DOHH2 (cell line): Measurements from ENCODE around the gene CTDSPL2.

Experiments used
- H3F3A ChIP-seq: fragments of 200-600 bp; sonication (generic), shearing (Covaris generic); 2 replicates; pipeline ENCODE4 v1.6.0; 2016; ENCODE audit warnings: antibody characterized with exemption, mild to moderate bottlenecking; ENCODE audit not compliant: control insufficient read depth, insufficient read depth
- H3K27ac ChIP-seq: fragments of 200-600 bp; sonication (generic); 2 replicates; pipeline ENCODE4 v1.5.1; 2014; ENCODE audit warnings: low read depth, mild to moderate bottlenecking, low read length, moderate library complexity
- H3K27me3 ChIP-seq: fragments of 200-600 bp; sonication (generic); 2 replicates; pipeline ENCODE4 v1.6.1; 2014; ENCODE audit warnings: mild to moderate bottlenecking, low read length, mixed read lengths; ENCODE audit not compliant: control insufficient read depth
- H3K36me3 ChIP-seq: fragments of 200-600 bp; sonication (generic); 2 replicates; pipeline ENCODE4 v1.6.1; 2014; ENCODE audit warnings: mild to moderate bottlenecking, low read length, moderate library complexity, mixed read lengths; ENCODE audit not compliant: control insufficient read depth
- H3K4me1 ChIP-seq: fragments of 200-600 bp; sonication (generic); 2 replicates; pipeline ENCODE4 v1.6.1; 2014; ENCODE audit warnings: mild to moderate bottlenecking, low read length, mixed read lengths; ENCODE audit not compliant: control insufficient read depth
- H3K4me2 ChIP-seq: fragments of 200-600 bp; sonication (generic); 2 replicates; pipeline ENCODE4 v1.6.0; 2014; ENCODE audit warnings: mild to moderate bottlenecking, low read length, moderate library complexity
- H3K4me3 ChIP-seq: fragments of 200-600 bp; sonication (generic); 2 replicates; pipeline ENCODE4 v1.5.1; 2014; ENCODE audit warnings: mild to moderate bottlenecking, low read length, mixed read lengths
- H3K79me2 ChIP-seq: fragments of 200-600 bp; sonication (generic); 2 replicates; pipeline ENCODE4 v1.6.1; 2014; ENCODE audit warnings: mild to moderate bottlenecking, low read length, mixed read lengths; ENCODE audit not compliant: control insufficient read depth
- H3K9me2 ChIP-seq: fragments of 200-600 bp; sonication (generic); replicated peaks from 2 replicates; pipeline ENCODE4 v1.6.1; 2014; ENCODE audit warnings: mild to moderate bottlenecking, low read length, mixed read lengths; ENCODE audit not compliant: control insufficient read depth
- H3K9me3 ChIP-seq: fragments of 200-600 bp; sonication (generic); 2 replicates; pipeline ENCODE4 v1.6.1; 2014; ENCODE audit warnings: antibody characterized with exemption, low read length, mixed read lengths; ENCODE audit not compliant: control insufficient read depth, insufficient read depth
- H4K20me1 ChIP-seq: fragments of 200-600 bp; sonication (generic); 2 replicates; pipeline ENCODE4 v1.6.0; 2014; ENCODE audit warnings: low read depth, mild to moderate bottlenecking, antibody characterized with exemption, low read length, moderate library complexity; ENCODE audit not compliant: control insufficient read depth, insufficient read depth
- EZH2phosphoT487 ChIP-seq: fragments of 200-600 bp; sonication (generic); IDR thresholded peaks from 2 replicates; pipeline ENCODE4 v1.6.1; 2017; ENCODE audit warnings: borderline replicate concordance, mild to moderate bottlenecking, antibody characterized with exemption, low read length, moderate library complexity, mixed read lengths
- TF ChIP-seq, protein P1 (sequence below): fragments of 200-600 bp; sonication (generic); IDR thresholded peaks from one replicate; pipeline ENCODE4 v1.5.1; 2014; ENCODE audit warnings: antibody characterized with exemption, mild to moderate bottlenecking, low read depth, low read length; ENCODE audit not compliant: poor library complexity, severe bottlenecking

Gene CTDSPL2

DNA sequence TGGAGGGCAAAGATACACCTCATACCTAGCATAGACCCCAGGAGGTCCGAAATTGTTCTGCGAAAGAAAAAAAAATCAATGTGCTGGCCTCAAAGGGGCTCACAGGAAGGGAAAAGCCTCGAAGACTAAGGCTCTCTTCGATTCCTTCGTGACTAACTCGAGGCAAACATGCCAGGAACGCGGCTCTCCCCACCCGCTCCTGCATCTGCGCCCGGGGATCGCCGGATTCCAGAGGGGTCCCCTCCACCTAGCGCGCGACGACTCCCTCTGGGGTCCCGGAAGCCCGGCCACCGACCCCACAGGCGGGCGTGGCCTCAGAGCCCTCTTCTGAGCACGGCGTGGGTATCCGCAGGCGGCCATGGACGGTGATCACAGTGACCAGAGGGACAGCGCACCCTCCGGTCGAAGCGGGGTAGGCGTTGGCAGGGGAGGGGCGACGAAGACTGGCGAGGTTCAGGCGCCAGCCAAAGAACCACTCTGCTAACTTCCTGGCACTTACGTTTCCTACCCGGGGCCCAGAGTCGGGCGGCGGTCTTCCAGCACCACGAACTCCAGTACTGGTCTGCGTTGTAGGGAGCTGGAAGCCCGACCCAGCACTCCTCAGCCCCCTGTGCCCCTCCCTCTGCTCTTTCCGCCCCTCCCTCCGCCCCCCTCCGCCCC lies 109.0 kb downstream of the CTDSPL2 start:
- Histone ChIP-seq H3K36me3 (peaks cover 36% of the 10 kb centered on the region), H3K4me3 (peak overlapping the region; percentile 83), H3K79me2 (peaks cover 53% of the 10 kb centered on the region), H3K27ac (peak overlapping the region; percentile 55), H3K4me1 (peaks cover 35% of the 10 kb centered on the region), H3K4me2 (peak overlapping the region; percentile 79), H4K20me1 (peaks cover 13% of the 10 kb centered on the region; the same call in 1 of the 2 replicates), H3F3A (0 out of 2 replicates have a peak, but pooled peaks cover 6% of the 10 kb centered on the region), H3K27me3 (no peaks in the 10 kb centered on the region), H3K9me3 (no peaks in the 10 kb centered on the region), H3K9me2 (no peaks in the 10 kb centered on the region)
- TF ChIP-seq, protein P1, sequence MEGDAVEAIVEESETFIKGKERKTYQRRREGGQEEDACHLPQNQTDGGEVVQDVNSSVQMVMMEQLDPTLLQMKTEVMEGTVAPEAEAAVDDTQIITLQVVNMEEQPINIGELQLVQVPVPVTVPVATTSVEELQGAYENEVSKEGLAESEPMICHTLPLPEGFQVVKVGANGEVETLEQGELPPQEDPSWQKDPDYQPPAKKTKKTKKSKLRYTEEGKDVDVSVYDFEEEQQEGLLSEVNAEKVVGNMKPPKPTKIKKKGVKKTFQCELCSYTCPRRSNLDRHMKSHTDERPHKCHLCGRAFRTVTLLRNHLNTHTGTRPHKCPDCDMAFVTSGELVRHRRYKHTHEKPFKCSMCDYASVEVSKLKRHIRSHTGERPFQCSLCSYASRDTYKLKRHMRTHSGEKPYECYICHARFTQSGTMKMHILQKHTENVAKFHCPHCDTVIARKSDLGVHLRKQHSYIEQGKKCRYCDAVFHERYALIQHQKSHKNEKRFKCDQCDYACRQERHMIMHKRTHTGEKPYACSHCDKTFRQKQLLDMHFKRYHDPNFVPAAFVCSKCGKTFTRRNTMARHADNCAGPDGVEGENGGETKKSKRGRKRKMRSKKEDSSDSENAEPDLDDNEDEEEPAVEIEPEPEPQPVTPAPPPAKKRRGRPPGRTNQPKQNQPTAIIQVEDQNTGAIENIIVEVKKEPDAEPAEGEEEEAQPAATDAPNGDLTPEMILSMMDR: peak; percentile 47
- TF ChIP-seq EZH2phosphoT487: no peak

GRCh38 chr15:44536962-44537734 lies 109.7 kb downstream of the CTDSPL2 start, which contains the start of gene EIF3J:
TSS of gene EIF3J (plus strand) at chr15:44537147. CDS start at chr15:44537195, 48 bp downstream.
- Histone ChIP-seq H3F3A (0 out of 2 replicates have a peak, but pooled peaks cover 6% of the 10 kb centered on the region), H3K4me3 (peak within 1 kb of the TSS; percentile 83), H3K79me2 (peaks cover 60% of the 10 kb centered on the region), H3K27me3 (no peaks in the 10 kb centered on the region), H3K4me1 (peaks cover 36% of the 10 kb centered on the region), H3K36me3 (peaks cover 43% of the 10 kb centered on the region), H3K9me3 (no peaks in the 10 kb centered on the region), H3K9me2 (no peaks in the 10 kb centered on the region), H3K4me2 (peak within 1 kb of the TSS; percentile 79), H3K27ac (peak within 1 kb of the TSS; percentile 76), H4K20me1 (peaks cover 13% of the 10 kb centered on the region; the same call in 1 of the 2 replicates)
- TF ChIP-seq EZH2phosphoT487: no peak
- TF ChIP-seq, protein P1: no peak

DNA sequence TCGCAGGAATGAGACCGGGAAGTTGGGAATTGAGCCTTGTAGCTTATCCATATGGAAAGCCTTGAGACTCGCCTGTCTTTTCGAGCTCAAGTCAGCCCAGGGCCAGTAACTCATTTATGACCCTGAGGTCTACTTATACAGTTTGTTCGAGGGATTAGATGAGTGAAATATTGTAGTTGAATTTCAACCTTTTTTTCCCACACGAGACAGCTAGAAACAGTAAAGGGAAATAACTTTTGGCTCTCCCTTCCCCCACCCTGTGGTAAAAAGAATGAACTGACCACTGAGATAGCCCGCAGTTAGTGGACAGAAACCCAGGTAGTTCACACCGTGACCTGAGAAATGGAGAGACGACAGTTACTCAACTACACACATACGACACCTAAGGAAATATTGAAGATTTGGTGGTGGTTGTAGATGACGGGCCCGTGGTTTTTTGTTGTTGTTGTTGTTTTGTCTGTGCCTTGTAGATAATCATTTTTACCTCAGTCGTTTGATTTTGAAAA lies 110.4 kb downstream of the CTDSPL2 start:
- H3K79me2 ChIP-seq: peaks cover 67% of the 10 kb centered on the region
- H4K20me1 ChIP-seq: peaks cover 13% of the 10 kb centered on the region; the same call in 1 of the 2 replicates
- TF ChIP-seq EZH2phosphoT487: no peak
- TF ChIP-seq, protein P1: no peak
- peak overlapping the region; percentile 76 for H3K27ac ChIP-seq
- H3K36me3 ChIP-seq: peaks cover 48% of the 10 kb centered on the region
- 0 out of 2 replicates have a peak, but pooled peaks cover 6% of the 10 kb centered on the region for H3F3A ChIP-seq
- no peaks in the 10 kb centered on the region for H3K9me2 ChIP-seq
- peak overlapping the region; percentile 78 for H3K4me2 ChIP-seq
- no peaks in the 10 kb centered on the region for H3K9me3 ChIP-seq
- H3K27me3 ChIP-seq: no peaks in the 10 kb centered on the region
- H3K4me1 ChIP-seq: peaks cover 36% of the 10 kb centered on the region
- H3K4me3 ChIP-seq: peak overlapping the region; percentile 83
